HepG2 (cell line): Measurements from ENCODE around the gene ASGR1. TPM values are rescaled to one million over a fixed set of nuclear protein-coding genes. Genes with fewer than 3 reads are reported as not detected.

Experiments used
- AHR ChIP-seq: IDR thresholded peaks from 2 replicates; pipeline ENCODE4 v1.6.1; 2018; ENCODE audit warnings: missing genetic modification reagents, missing compliant biosample characterization
- ARNTL ChIP-seq: sonication (generic); formaldehyde crosslinking; IDR thresholded peaks from 2 replicates; pipeline ENCODE4 v1.4.0; 2020; ENCODE audit warnings: mild to moderate bottlenecking, missing genetic modification reagents
- CBX1 ChIP-seq: IDR thresholded peaks from one replicate; pipeline ENCODE4 v1.6.1; 2016; ENCODE audit warnings: antibody characterized with exemption, low read depth
- CEBPB ChIP-seq: IDR thresholded peaks from 2 replicates; pipeline ENCODE4 v1.6.1; 2011; ENCODE audit warnings: low read depth, low read length, improper control_type of control experiment, borderline replicate concordance
- CTCF ChIP-seq: sonication (generic); formaldehyde crosslinking; IDR thresholded peaks from 2 replicates; pipeline ENCODE4 v1.5.0; 2020; ENCODE audit warnings: mild to moderate bottlenecking, missing genetic modification reagents, moderate library complexity
- DR1 ChIP-seq: sonication (generic); formaldehyde crosslinking; IDR thresholded peaks from 2 replicates; pipeline ENCODE4 v1.8.0; 2021; ENCODE audit warnings: mild to moderate bottlenecking, missing genetic modification reagents, inconsistent platforms
- FOXC1 ChIP-seq: sonication (generic); formaldehyde crosslinking; IDR thresholded peaks from 2 replicates; pipeline ENCODE4 v1.8.0; 2022; ENCODE audit warnings: mild to moderate bottlenecking, missing genetic modification reagents, borderline replicate concordance
- HMGA1 ChIP-seq: sonication (generic); formaldehyde crosslinking; conservative IDR thresholded peaks from 2 replicates; pipeline ENCODE4 v1.4.0; 2020; ENCODE audit warnings: missing genetic modification reagents
- MEIS2 ChIP-seq: sonication (generic); formaldehyde crosslinking; IDR thresholded peaks from 2 replicates; pipeline ENCODE4 v1.9.0; 2021; ENCODE audit warnings: mild to moderate bottlenecking, missing genetic modification reagents
- MZF1 ChIP-seq: sonication (generic); formaldehyde crosslinking; IDR thresholded peaks from 2 replicates; pipeline ENCODE4 v1.8.1; 2023; ENCODE audit warnings: mild to moderate bottlenecking, missing genetic modification reagents, borderline replicate concordance
- NFRKB ChIP-seq: fragments of 450-650 bp; IDR thresholded peaks from 2 replicates; pipeline ENCODE4 v1.6.1; 2017
- SATB2 ChIP-seq: sonication (generic); formaldehyde crosslinking; IDR thresholded peaks from 2 replicates; pipeline ENCODE4 v1.5.0; 2020; ENCODE audit warnings: missing genetic modification reagents
- SIX4 ChIP-seq: sonication (generic); formaldehyde crosslinking; IDR thresholded peaks from 2 replicates; pipeline ENCODE4 v1.4.0; 2020; ENCODE audit warnings: missing genetic modification reagents
- SNAPC2 ChIP-seq: sonication (generic); formaldehyde crosslinking; IDR thresholded peaks from 2 replicates; pipeline ENCODE4 v1.8.1; 2022; ENCODE audit warnings: mild to moderate bottlenecking, missing genetic modification reagents
- ZBTB3 ChIP-seq: sonication (generic); formaldehyde crosslinking; IDR thresholded peaks from 2 replicates; pipeline ENCODE4 v1.4.0; 2020; ENCODE audit warnings: low read depth, mild to moderate bottlenecking, moderate library complexity, missing genetic modification reagents, borderline replicate concordance
- ZFP36 ChIP-seq: fragments of 150-350 bp; IDR thresholded peaks from 2 replicates; pipeline ENCODE4 v1.6.1; 2018; ENCODE audit warnings: borderline replicate concordance, low read length, low read depth; ENCODE audit not compliant: partially characterized antibody
- ZNF136 ChIP-seq: sonication (generic); formaldehyde crosslinking; IDR thresholded peaks from 2 replicates; pipeline ENCODE4 v1.8.1; 2022; ENCODE audit warnings: low read depth, mild to moderate bottlenecking, moderate library complexity, missing genetic modification reagents
- ZNF224 ChIP-seq: sonication (generic); formaldehyde crosslinking; IDR thresholded peaks from 2 replicates; pipeline ENCODE4 v1.5.0; 2020; ENCODE audit warnings: mild to moderate bottlenecking, missing genetic modification reagents
- ZNF230 ChIP-seq: sonication (generic); formaldehyde crosslinking; IDR thresholded peaks from 2 replicates; pipeline ENCODE4 v1.4.0; 2020; ENCODE audit warnings: mild to moderate bottlenecking, missing genetic modification reagents
- ZNF33A ChIP-seq: sonication (generic); formaldehyde crosslinking; IDR thresholded peaks from 2 replicates; pipeline ENCODE4 v1.5.1; 2020; ENCODE audit warnings: missing genetic modification reagents, mild to moderate bottlenecking, moderate library complexity, borderline replicate concordance
- ZNF879 ChIP-seq: sonication (generic); formaldehyde crosslinking; IDR thresholded peaks from 2 replicates; pipeline ENCODE4 v1.8.1; 2023; ENCODE audit warnings: missing genetic modification reagents
- ZSCAN12 ChIP-seq: sonication (generic); formaldehyde crosslinking; IDR thresholded peaks from 2 replicates; pipeline ENCODE4 v1.9.0; 2021; ENCODE audit warnings: mild to moderate bottlenecking, missing genetic modification reagents
- polyA plus RNA-seq, 8 experiments: library from polyadenylated mRNA; depleted of rRNA in 3 of 8; stranded (reverse) in 7 of 8; unstranded in 1 of 8; fragments of >200 nt; fragmentation: Illumina TruSeq in 4 of 8; extraction: Trizol in 4 of 8; gene quantifications; 2 replicates each; pipeline versions ENCODE4 v1.2.1 to v1.2.3, GENCODE V29; 2011 to 2016; ENCODE audit warnings: low read depth in 4 of 8, missing spikeins in 1 of 8, mixed read lengths in 1 of 8; ENCODE audit not compliant: insufficient read depth in 1 of 8
- total RNA-seq, 5 experiments: library from RNA; depleted of rRNA; stranded (reverse); fragments of >200 nt; fragmentation: Illumina TruSeq; extraction: Trizol; gene quantifications; 2 replicates each; pipeline ENCODE4 v1.2.3, GENCODE V29; 2016; ENCODE audit warnings: low read depth in 1 of 5
- TF ChIP-seq, protein P1 (sequence below): fragments of 450-650 bp; IDR thresholded peaks from 2 replicates; pipeline ENCODE4 v1.6.1; 2016
- TF ChIP-seq, protein P2 (sequence below): sonication (generic); formaldehyde crosslinking; IDR thresholded peaks from 2 replicates; pipeline ENCODE4 v1.4.0; 2020; ENCODE audit warnings: missing genetic modification reagents

The ASGR1 gene
- total and polyA plus RNA-seq, 2 of the 13 experiments (the other 11 are each of a cell fraction or from before 2014, with no cell fraction given), result 353 to 796 TPM

GRCh38 chr17:7184091-7184488, 4.9 kb upstream of the ASGR1 start (continued):
- TF ChIP-seq, protein P1, sequence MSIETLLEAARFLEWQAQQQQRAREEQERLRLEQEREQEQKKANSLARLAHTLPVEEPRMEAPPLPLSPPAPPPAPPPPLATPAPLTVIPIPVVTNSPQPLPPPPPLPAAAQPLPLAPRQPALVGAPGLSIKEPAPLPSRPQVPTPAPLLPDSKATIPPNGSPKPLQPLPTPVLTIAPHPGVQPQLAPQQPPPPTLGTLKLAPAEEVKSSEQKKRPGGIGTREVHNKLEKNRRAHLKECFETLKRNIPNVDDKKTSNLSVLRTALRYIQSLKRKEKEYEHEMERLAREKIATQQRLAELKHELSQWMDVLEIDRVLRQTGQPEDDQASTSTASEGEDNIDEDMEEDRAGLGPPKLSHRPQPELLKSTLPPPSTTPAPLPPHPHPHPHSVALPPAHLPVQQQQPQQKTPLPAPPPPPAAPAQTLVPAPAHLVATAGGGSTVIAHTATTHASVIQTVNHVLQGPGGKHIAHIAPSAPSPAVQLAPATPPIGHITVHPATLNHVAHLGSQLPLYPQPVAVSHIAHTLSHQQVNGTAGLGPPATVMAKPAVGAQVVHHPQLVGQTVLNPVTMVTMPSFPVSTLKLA, result no peak
- no peak for TF ChIP-seq NFRKB
- TF ChIP-seq HMGA1 (CRISPR knock-in tag), result no peak
- no peak for TF ChIP-seq CTCF (CRISPR knock-in tag)
- no peak for TF ChIP-seq ZNF879
- TF ChIP-seq SATB2 (CRISPR knock-in tag), result 0 out of 2 replicates have a peak, but pooled peaks have one; percentile 46
- TF ChIP-seq CBX1, result no peak
- no peak for TF ChIP-seq CEBPB
- TF ChIP-seq ZNF230, result no peak
- 0 out of 2 replicates have a peak, but pooled peaks have one; percentile 48 for TF ChIP-seq MZF1 (CRISPR knock-in tag)
- TF ChIP-seq AHR (CRISPR knock-in tag), result no peak
- 0 out of 2 replicates have a peak, but pooled peaks have one; percentile 21 for TF ChIP-seq MEIS2
- TF ChIP-seq ZNF224, result no peak
- TF ChIP-seq ZFP36, result no peak
- no peak for TF ChIP-seq FOXC1 (CRISPR knock-in tag)
- TF ChIP-seq ARNTL, result peak; percentile 46; the same call in 1 of the 2 replicates
- no peak for TF ChIP-seq ZBTB3 (CRISPR knock-in tag)
- no peak for TF ChIP-seq ZNF33A (CRISPR knock-in tag)
- TF ChIP-seq SNAPC2 (CRISPR knock-in tag), result no peak
- no peak for TF ChIP-seq DR1
- no peak for TF ChIP-seq ZNF136 (CRISPR knock-in tag)
- no peak for TF ChIP-seq ZSCAN12 (CRISPR knock-in tag)
- no peak for TF ChIP-seq SIX4 (CRISPR knock-in tag)
- TF ChIP-seq, protein P2, sequence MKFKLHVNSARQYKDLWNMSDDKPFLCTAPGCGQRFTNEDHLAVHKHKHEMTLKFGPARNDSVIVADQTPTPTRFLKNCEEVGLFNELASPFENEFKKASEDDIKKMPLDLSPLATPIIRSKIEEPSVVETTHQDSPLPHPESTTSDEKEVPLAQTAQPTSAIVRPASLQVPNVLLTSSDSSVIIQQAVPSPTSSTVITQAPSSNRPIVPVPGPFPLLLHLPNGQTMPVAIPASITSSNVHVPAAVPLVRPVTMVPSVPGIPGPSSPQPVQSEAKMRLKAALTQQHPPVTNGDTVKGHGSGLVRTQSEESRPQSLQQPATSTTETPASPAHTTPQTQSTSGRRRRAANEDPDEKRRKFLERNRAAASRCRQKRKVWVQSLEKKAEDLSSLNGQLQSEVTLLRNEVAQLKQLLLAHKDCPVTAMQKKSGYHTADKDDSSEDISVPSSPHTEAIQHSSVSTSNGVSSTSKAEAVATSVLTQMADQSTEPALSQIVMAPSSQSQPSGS (CRISPR knock-in tag), result no peak
